GM20000 (cell line): ENCODE measurements around the gene ZNF691.
A peak's percentile ranks its signal among the peaks of the same experiment; 100 is the strongest.
"Not testable (repeated sequence)": the region's sequence is repeated elsewhere in the genome, so short reads cannot be mapped to it uniquely, and the experiment has no call there.

Experiments
- DNase-seq: peaks from one replicate; pipeline ENCODE4 v3.0.0; 2012; ENCODE audit warnings: low spot score
- TF ChIP-seq, protein P1 (sequence below): IDR thresholded peaks from 2 replicates; pipeline ENCODE4 v1.5.1; 2012; ENCODE audit warnings: mild to moderate bottlenecking, control low read depth; ENCODE audit errors: extremely low read depth, missing control alignments

ZNF691 gene

DNA sequence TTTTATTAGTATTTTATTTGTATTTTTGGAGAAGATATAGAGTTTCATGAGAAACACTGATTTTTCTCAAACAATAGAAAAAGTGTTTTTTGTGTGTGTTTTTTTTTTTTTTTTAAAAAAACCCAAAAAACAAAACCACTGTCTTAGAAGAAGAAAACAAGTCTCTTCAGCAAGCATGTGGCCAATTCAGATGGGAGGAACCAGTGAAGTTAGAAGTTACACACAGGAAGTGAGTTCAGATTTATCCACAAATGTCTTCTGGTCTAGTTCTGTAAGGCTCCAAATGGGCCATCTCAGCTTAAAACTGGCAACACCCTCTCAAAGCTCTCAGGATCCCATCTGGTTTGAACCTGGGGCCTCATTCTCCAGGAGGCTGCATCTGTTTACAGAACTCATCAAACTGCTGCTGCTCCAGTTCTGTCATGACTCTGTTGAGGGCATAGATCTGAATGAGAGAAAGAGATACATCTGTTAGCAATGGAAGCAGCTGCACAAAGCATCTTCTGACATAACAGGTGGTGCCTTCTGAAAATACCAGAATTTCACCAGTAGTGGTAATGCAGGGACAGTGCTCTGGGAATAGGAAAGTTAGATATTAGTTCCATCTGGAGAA lies 39.3 kb upstream of the ZNF691 start:
- TF ChIP-seq, protein P1, sequence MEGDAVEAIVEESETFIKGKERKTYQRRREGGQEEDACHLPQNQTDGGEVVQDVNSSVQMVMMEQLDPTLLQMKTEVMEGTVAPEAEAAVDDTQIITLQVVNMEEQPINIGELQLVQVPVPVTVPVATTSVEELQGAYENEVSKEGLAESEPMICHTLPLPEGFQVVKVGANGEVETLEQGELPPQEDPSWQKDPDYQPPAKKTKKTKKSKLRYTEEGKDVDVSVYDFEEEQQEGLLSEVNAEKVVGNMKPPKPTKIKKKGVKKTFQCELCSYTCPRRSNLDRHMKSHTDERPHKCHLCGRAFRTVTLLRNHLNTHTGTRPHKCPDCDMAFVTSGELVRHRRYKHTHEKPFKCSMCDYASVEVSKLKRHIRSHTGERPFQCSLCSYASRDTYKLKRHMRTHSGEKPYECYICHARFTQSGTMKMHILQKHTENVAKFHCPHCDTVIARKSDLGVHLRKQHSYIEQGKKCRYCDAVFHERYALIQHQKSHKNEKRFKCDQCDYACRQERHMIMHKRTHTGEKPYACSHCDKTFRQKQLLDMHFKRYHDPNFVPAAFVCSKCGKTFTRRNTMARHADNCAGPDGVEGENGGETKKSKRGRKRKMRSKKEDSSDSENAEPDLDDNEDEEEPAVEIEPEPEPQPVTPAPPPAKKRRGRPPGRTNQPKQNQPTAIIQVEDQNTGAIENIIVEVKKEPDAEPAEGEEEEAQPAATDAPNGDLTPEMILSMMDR = no peak
- DNase-seq = no peak

DNA sequence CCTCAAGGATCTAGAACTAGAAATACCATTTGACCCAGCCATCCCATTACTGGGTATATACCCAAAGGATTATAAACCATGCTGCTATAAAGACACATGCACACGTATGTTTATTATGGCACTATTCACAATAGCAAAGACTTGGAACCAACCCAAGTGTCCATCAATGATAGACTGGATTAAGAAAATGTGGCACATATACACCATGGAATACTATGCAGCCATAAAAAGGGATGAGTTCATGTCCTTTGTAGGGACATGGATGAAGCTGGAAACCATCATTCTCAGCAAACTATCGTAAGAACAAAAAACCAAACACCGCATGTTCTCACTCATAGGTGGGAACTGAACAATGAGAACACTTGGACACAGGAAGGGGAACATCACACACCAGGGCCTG lies 31.6 kb upstream of the ZNF691 start:
- not testable (repeated sequence) for DNase-seq

DNA sequence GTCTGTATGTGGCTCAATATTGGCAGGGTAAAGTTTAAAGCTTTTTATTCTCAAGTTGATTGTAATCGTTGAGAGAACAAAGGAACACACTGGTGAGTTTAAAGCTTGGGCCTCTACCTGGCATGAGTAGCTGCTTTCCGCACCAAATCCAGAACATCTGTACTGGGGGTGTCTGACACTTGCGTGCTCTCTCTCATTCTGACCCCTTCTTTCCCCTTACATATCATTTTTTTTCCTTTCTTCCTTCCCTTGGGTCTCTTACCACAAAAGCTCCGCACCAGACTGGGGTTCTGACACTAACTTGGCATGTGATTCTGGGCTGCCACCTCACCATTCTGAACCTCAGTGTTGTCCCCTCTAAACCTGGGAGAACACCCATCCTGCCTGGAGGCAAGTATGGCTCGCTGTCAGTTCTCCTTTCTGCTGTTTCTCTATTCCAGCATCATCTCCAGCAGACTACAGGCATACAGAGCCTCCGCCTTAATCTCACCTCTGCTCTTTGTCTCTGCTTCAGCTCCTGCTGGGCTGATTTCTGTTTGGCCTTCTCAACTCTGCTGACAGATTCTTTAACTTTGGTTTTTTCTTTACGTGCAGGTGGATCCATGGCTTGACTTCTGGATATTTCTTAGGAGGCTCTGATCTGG lies 30.4 kb upstream of the ZNF691 start:
- TF ChIP-seq, protein P1 = no peak
- peak; percentile 17 for DNase-seq

DNA sequence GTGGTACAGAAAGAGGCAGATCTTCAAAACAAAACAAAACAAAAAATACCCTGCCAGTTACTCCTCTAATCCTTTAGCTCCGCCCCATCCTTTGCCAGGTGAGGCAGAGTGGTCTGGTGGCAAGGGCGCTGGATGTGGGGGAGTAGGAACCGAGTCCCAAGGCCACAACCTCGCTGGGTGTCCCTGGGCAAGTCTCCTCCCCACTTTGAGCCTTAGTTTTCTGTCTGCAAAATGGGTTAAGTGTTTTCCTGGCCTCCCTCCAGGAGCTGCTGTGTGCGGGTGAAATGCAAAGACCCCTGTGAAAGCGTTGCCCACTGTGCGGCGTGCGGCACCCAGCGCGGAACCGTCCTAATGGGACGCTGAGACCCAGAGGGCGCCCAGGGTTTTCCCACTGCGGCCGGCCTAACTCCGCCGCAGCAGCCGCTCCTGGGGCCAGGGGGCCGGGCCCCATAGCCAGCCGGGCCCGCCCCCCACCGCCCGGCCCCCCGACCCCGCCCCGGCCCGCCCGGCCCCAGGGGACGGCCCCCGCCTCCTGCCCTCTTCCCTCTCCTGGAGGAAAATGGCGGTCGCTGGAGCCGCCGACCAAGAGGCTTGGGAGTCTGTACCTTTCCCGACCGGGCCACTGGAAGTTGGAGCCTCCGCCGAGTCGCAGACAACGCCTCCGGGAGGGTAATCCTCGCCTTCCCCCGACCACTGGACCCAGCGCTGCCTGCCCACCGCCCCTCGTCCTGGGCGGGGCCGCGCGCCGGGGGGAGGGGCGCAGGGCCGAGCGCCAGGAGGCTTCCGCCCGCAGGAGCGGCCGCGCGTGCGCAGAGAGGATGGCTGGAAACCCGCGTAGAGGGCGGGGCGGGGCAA lies 29.6 kb upstream of the ZNF691 start, which contains the start of the genes ERMAP and SVBP:
ERMAP (plus strand) TSS at position 538 of the 855 bp plus-strand sequence. CDS start 13,327 bp downstream, outside the sequence.
SVBP (minus strand) TSS at position 813 of the 855 bp plus-strand sequence. CDS start 853 bp downstream, outside the sequence.
- TF ChIP-seq, protein P1 = no peak
- peak; percentile 98 for DNase-seq

DNA sequence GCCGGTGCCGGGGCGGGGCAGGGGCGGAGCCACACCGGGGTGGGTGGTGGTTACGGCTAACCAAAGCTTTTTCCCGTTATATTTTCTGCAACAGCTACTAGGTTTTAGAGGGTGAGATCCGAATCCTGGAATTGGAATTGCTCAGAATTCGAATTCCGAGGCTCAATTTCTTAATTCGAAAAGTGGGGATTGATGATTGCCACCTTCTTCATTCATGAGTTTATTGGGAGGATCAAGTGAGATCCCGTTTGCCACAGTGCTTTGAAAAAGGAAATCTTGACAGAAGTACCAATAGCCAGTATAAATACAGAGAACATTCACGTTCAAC lies 29.0 kb upstream of the ZNF691 start:
- DNase-seq = no peak
- TF ChIP-seq, protein P1 = no peak

DNA sequence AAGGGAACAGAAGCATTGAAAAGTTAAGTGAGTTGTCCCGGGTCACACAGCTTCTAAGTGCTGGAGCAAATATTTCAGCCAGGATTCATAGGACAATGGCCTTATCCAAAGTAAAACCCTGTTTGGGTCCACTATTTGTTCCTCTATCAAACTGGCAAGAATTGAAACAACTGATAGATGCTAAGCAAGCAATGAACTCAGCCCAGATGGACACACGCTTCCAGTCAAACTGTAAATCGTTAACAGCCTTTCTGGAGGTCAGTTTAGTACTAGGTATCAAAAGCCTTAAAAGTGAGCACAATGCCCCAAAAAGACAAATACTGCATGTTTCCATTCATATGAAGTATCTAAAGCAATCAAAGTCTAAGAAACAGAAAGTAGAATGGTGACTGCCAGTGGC lies 28.4 kb upstream of the ZNF691 start:
- no peak for DNase-seq

DNA sequence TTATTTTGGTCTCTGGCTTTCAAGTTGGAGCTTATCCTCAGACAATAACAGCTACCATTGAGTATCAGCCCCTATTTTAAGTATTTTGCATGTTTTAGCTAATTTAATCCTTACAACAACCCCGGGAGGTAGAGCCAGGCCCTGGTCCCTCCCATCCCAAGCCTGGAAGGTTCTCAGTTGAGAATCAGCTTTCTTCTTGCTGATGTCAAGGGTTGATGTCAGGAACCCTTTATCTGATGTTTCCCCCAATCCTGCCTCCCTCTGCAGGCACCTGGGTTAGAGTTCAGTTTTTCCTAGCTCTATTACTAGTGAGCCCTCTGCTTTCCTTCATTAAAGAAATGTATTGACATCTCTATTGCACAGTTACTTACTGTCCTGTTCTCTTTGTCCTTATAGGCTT lies 25.6 kb upstream of the ZNF691 start:
- TF ChIP-seq, protein P1 = no peak
- no peak for DNase-seq

More for the DNA sequence above, 28.4 kb upstream of the ZNF691 start:
- TF ChIP-seq, protein P1 = no peak
